Measurements from ENCODE around the gene IRF2.

GRCh38 chr4:184376923-184377322 lies 97.4 kb downstream of the IRF2 start:
- TF ChIP-seq TAF1 (IDR thresholded peaks at IDR 0.05; ENCODE audit: low read depth, low read length): no peak
- TF ChIP-seq POLR2A (IDR thresholded peaks at IDR 0.05; ENCODE audit: low read depth, low read length): no peak
- no peak for TF ChIP-seq POU2F2 (IDR thresholded peaks at IDR 0.05; ENCODE audit: low read depth, low read length)

Data from GM12891 (cell line).